T-helper 1 cell (primary cell): ENCODE measurements around the gene TRPM3.
"Not testable (repeated sequence)": the region's sequence is repeated elsewhere in the genome, so short reads cannot be mapped to it uniquely, and the experiment has no call there.

Source experiments
- DNase-seq, 5 donors: peaks; one replicate each; pipeline ENCODE4 v3.0.0-alpha.2; 2012 to 2020

The TRPM3 gene

DNA sequence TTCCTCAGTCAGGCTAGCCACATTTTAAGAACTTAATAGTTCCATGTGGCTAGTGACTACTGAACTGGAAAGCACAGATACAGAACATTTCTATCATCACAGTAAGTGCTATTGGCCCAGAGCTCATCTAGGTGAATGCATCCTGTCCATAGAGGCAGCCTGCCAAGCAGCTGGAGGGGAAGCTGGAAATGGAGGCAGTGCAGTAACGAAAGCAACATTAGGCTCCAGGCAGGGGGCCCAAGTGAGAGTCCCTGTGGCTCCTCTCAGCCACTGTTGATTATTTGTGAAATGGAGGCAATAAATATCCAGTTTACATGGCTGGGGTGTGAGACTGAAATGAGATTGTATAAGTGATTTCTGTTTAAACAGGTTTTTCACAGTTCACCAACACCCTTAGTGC is 479.8 kb downstream of the TRPM3 start:
- DNase-seq, result no peak

DNA sequence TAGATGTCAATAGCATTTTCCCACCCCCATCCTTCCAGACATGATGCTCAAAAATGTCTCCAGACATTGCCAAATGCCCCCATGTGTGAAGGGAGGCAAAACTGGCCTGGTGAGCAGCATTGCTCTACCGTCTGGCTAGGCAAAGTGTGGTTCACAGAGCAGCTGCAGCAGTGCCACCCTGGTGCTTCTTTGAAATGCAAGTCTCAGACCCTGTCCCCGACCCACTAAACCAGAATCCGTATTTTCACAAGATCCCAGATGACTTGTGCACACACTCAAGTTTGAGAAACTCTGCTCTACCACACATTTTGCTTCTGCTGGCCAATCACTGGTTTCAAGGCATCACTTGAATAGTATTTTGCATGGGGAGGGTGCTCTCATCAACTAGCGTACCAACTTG is 480.4 kb downstream of the TRPM3 start:
- no peak for DNase-seq

DNA sequence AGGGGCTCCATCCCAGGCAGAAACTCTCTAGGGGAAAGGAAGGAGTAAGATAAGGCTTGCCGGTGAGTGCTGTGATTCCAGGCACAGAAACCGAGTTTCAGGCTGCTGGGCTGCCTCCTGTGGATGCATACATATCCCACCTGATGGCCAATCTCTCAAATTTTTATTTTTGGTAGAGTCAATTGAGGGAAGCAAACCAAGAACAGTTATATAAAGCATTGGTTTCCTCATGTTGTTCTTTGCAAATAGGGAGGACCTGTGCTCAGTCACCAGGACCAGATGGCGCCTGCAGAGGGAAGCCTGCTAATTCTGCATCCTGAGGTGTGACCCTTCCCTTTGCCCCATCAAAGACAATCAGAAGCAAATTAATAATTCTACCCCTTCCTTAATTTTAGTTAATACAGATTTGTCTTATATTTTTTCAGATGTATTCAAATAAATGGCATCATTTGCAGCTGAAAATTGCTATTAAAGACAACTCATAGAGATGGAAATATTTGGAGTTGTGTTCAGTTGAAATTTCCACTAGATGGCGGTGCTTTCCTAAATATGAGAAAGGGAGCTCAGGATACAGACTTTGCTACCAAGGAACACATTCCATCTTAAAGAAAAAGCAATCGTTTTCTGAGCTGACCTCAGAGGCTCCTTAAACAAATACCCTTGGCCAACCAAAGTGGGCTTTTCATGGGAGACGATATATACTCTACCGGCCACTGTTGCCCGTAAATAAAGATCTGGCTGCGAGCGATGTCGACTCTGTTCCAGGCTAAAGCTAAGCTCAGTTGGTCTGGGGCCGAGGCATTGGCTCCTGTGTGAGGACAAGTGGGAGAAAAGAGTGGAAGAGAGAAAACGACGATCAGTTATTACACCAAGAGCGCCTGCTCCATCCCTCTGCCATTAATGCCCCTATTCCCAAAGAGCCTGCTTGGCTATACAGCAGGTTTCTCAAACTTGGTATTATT is 481.3 kb downstream of the TRPM3 start:
- DNase-seq, result peak in 1 of 5 donors; percentile 8

DNA sequence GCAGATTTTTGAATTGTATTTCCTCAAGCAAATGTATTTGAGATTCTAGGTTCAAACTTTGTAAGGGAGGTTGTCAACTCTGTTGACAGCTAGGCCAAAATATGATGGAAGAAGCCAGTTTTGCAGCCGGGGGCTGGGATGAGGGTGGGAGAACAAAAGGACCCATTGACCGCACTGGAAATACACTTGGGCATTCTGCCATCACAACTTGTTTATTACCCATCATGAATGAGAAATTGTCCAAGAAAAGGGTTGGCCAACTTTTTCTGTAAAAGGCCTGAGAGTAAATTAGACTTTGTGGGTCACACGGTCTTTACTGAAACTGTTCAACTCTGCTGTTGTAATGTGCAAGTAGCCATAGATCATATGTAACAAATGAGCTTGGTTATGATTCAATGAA is 485.6 kb downstream of the TRPM3 start:
- no peak for DNase-seq

DNA sequence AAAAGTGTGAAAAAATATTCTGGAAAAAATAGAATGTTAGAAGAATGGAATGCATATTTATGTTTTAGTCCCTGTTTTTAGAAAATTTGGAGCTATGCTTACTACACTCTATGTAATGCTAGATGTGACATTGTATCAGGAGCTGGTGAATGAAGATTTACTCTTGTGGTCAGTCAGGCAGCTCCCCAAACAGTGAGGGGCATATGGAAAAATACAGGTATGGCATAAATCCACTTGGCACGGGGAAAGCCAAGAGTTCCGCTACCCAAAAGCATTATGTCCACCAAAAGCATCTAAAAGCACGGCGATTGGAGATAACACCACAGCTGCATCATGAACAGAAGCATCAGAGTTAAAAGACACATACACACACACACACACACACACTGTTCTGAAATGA is 486.7 kb downstream of the TRPM3 start:
- DNase-seq, result no peak

DNA sequence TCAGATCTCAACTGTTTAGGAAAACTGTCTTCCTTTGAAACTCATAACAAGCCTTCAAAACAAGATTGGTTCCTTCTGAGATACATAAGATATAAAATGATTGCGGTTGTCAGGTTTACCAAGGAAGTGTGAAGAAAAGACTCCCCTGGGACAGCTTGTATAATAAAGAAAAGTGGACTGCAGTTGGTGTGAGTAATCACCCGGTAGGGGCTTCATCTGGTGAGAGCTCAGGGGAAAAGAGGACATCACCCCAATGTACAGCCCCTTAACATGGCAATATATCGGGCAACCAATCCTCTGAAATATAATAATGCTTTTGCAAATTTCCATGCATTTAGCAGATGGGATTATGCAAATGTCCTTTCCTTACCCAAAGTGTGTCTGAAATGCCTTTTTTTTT is 490.4 kb downstream of the TRPM3 start:
- DNase-seq, result no peak

DNA sequence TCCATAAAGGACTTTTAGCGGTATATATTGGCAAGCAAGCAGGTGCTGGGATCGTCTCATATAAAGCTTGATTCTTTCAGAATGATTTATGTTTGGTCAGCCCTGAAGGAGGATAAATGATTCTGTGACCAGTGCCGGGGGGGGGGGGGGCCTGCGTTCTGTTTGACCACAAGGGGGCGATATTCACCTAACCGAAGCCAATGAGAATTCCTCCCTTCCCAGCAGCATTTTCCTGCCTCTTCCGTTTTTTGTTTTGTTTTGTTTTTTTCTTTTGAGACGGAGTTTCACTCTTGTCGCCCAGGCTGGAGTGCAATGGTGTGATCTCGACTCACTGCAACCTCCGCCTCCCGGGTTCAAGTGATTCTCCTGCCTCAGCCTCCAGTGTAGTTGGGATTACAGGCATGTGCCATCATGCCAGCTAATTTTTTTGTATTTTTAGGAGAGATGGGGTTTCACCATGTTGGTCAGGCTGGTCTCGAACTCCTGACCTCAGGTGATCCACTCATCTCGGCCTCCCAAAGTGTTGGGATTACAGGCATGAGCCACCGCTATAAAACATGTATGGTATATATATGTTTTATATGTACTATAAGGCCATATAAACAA is 492.2 kb downstream of the TRPM3 start:
- DNase-seq, result not testable (repeated sequence)

DNA sequence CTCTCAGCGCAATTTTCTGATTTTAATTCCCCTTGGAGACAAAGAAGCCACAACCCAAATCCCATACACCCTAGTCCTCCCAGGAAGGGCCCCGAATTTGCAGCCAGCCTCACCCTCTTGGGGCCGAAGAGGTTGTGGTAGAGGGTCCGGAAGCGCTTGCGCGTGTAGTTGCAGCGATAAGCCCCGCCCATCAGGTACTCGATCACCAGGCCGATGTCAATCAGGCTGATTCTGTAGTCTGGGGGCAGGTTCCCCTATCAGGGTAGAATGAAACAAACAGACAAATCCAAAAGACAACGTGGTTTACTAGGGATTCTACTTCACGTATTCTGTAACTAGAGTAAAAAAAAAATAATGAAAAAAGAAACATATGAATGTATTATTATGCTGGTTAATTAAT is 496.3 kb downstream of the TRPM3 start:
- no peak for DNase-seq

DNA sequence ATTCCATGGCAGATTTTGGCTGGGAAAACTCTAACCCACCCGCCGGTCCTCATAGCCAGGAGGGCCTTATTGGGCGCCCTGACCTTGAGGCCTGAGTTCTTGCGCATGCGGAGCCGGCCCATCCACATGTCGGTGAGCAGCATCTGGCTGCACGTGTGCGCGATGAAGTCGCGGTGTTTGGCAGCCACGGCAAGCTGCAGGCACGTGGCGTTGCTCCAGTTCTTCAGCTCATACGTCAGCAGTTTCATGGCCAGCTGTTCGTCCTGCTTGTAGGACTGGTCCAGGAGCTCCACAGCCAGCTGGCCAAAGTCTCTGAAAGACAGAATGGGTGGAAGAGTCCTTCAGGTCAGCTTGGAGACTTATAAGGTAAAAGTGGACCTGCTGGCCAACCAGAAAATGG is 502.6 kb downstream of the TRPM3 start:
- no peak for DNase-seq

DNA sequence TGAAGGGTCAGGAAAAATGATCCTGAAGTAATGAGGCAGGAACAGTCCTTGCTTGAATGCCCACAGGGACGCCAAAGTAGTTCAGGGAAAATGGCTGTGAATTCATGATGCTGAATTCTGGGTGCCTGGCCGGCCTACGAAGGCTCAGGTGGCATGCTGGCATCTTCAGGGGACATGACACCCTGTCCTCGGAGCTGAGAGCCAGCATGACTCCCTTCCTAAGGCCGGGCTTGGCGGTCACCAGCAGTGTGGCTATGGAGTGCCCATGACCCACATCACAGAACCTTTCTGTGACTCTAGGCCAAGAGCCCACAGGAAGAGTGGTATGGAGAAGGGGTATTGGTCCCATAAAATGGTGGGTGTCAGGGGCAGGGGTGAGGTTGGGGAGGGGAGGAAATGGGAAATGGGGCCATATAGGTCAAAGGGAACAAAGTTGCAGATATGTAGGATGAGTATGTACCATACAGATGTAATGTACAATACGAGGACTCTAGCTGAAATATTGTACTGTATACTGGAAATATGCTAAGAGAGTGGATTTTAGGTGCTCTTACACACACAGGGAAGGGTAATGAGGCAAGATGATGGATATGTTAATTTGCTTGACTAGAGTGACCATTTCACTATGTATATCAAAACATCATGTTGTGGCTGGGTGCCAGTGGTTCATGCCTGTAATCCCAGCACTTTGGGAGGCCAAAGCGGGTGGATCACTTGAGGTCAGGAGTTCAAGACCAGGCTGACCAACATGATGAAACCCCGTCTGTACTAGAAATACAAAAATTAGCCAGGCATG is 504.2 kb downstream of the TRPM3 start:
- DNase-seq, result no peak

DNA sequence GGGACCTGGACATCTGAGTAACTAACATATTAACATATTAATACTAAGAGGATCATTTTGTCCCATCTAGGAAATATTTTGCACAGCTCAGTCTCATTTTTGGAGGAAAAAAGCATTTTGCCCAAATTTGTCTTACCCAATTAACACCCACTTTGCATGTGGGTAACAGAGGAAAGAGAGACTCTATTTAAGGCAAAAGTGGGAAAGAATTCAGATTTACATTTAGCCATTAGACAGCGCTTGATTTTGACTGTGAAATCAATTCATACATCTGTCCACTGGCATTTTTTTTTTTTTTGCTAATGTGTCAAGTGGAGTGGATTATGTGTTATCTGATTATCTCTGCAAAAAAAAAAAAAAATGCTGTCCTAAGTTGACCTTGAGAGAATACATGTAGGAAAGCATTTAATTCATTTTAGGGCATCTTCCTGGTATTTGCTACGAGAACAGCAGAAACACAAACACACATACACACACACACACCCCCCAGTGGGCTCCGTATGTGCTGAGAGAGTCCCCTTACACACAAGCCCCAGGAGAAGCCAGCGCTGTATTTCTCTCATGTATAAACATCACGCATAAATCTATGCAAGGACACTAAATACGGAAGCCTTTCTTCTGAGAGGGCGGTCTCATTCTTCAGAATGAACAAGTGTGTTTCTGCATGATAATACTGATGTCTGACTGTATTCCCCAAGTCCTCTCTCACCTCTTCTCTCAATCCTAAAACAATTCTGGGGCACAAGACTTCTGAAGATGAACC is 505.0 kb downstream of the TRPM3 start:
- no peak for DNase-seq

DNA sequence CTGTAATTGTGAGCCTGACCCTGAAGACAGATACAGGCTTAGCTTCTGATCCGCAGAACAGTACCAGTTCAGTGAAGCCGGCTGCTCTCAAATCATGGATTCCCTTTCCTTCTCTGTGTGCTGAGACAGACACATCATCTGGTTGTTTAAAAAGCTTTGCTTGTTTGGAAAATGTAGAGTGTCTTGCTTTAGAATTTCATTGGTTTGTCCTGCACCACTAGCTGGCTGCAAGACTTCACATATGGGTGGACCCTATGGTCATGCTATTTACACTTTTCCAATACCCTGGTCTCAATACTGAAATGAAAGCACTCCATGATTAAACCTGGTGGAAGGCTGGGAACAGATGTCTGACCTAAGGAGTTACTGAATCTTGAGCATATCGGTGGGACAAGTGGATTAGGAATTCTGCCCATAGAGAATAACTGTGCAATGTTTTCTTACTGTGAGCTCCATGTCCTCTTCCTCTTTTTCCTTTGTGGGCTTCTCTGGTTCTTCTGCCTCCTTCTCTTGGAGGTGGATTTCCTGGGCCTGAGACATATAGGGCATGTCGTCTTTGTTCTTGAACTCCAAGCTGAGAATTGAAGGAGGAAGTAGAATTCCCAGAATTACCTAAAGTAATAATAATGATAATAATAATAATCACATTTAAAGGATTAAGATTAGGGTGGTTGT is 505.8 kb downstream of the TRPM3 start:
- DNase-seq, result no peak

DNA sequence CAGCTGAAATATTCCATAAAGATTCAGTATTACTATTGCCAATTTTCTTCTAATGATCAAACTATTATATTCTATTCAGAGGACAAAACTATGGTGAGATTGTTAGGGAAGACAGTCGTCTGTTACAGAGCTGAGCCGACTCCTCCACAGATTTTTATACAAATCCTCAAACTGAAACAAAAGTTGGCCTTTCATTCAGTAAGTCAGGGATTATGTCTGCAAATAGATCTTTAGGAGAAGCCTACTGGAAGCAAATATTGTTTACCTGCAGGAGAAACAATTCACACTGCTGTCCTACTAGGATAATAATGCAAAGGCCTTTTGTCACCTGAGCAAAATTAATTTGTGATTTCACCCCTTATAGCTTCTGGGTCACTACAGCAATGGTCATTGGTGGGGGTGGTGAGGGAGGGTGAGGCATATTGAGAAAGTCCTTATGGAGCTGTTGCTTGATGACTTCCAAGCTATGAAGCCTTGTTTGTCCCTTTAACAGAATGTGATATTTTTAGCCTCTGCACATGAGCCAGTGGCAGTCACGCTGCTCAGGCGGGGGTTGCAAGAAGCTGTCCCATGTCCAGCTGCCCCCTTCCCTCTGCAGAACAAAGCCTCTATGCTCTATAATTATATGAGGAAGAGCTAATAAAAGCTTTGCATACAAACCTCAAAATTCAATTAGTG is 506.5 kb downstream of the TRPM3 start:
- no peak for DNase-seq

DNA sequence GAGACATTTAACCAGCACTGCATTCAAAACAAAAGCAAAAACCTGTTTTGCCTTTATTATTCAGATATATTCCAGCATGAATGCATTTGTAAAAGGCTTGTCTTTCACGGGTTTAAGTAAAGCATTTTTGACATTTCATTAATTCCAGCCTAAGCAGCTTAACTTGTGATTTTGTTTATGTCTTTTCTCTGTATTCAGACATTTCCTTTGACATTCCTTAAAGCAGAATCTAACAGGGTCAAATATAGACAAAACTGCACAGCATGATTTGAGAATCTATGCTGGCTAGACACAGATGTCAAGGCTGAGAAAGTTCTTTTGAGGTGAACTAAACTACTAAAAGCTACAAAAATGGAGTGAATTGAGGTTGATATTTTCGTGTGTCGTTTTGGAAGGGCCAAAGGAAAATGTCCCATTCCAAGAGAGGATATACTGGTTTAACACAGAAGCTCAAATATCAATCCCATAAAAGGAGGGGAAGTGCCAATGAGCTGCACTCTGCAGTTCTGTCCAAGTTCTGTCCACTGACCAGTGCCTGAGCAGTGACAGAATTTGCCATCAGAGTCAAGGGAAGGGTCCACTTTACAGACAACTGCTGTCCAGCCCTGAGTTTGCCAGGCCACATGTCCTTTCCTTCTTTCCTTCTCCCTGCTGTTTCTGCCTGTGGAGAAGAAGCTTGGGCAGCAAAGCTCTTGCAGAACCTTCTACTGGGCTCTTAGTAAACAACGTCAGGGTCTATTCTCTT is 508.2 kb downstream of the TRPM3 start:
- DNase-seq, result no peak

DNA sequence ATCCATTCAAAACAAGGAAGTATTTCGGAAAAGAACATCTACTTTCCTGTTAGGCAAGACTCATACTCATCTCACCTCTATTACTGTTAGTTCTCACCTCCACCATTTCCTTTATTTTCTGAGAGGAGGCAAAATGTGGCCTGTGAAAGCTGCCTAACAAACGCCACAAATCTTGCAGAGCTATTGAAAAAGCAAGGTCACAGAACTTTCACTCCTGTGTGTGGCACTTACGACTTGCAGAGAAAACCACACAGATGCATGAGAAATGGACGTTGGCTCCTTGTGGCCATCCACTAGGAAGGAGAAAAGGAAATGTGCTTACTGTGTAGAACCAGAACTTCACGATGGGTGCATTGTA is 511.2 kb downstream of the TRPM3 start:
- DNase-seq, result no peak

DNA sequence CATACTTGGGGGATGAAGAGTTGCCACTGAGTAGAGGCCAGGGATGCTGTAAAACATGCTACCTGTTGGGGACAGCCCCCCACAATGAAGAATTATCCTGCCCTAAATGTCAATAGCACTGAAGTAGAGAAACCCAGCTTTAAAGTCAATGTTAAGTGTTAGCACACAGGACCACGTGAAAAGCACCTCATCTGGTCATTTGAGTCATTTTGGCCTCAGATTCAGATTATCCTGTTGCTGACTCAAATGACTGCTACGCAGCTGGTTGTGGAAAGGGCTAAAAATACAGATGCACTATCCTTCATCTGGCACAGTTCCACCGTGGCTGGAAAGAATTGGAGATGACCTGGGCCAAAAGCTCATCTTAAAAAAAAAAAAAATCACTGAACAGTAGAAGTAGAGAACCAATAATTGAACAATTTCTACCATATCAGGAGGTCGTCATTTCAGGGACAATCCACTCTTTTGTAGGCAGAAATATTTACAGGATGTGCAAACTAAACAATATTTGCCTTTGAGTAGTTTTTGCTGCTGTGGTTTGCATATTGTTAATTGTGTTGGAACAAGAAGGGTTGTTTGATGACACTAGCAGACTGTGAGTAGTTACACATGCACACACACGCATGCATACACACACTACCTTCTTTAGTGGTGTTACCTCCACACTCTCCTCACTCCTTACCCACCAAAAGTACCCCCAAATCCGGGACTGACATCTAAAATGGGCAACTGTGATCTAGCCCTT is 511.7 kb downstream of the TRPM3 start:
- no peak for DNase-seq

DNA sequence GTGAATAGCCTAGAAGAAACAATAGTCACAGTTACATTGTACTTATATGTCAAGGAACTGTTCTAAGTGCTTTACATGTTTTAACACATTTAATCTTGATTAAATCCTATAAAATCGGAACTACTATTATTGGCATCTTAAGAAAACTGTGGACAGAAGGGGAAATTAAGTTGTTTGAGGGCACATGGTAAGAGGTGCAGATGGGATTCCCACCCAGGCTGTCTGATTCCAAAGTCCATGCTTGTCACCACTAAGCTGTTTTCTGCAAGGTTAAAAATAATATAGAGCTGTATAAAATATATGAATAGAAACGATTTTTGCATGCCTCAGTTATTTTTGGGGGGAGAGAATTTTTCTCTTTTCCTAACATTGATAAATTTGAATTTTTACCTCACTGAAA is 512.4 kb downstream of the TRPM3 start:
- no peak for DNase-seq

DNA sequence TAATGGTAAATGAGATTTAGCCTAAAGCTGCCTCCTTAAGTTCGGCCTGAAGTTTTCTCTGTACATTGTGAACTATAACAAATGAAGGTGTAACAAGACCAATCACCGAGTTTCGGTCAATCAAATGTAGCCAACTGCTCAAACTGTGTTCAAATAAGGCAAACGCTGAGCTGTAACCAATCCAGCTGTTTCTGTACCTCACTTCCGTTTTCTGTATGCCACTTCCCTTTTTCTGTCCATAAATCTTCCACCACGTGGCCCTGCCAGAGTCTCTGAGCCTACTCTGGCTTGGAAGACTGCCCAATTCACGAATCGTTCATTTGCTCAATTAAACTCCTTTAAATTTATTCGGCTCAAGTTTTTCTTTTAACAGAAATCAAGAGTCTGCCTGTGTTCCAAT is 513.5 kb downstream of the TRPM3 start:
- DNase-seq, result no peak

DNA sequence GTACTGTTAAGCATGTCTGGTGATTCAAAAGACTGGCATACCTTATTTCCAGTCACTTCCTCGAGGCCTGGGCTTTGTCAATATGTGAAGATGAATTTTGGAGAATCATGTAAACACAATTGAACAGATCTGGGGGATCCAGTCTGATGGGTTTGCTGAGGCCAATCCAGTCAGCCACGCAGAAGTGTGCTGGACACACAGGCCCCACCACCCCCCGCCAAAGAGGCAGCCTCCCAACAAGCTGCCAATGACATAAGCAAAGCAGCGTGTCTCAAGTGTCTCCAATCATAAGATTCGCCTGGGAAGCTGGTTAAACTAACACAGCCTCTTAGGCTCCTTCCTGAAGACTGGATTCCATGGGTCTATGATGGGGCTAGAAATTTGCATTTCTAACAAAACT is 514.1 kb downstream of the TRPM3 start:
- no peak for DNase-seq

DNA sequence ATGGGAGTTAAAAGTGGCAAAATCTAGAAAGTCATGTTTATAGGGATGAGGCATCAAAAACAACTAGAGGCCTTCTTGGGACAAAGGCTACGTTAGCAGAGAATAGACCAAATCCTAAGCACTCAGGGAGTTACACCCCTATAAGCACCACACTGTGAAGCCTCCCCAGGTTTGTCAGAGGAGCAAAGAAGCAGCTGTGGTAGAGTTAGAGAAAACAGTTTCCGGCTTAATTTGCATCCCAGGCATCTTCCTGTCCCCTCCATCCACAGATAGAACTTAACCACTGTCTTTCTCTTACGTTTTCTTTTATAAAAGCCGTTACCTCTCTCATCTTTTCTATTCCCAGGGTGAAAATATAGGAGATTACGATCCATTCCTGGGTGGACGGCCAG is 518.4 kb downstream of the TRPM3 start:
- no peak for DNase-seq
